DMS 273 (cell line): Measurements from ENCODE around the gene MAT1A.

Experiments used
- DNase-seq: peaks from one replicate; lab custom pipeline; 2025; ENCODE audit not compliant: unreplicated experiment; lab: John Stamatoyannopoulos, UW

The MAT1A gene

GRCh38 chr10:80283119-80283518 is 6.3 kb downstream of the MAT1A start:
- no peak for DNase-seq

GRCh38 chr10:80281784-80282765 is 7.4 kb downstream of the MAT1A start:
- no peak for DNase-seq

GRCh38 chr10:80281292-80281691 is 8.2 kb downstream of the MAT1A start:
- no peak for DNase-seq

- no peak for DNase-seq
Observed at GRCh38 chr10:80280071-80280800, 9.2 kb downstream of the MAT1A start.

GRCh38 chr10:80279146-80279545 is 10.3 kb downstream of the MAT1A start:
- no peak for DNase-seq

GRCh38 chr10:80278480-80278879 is 11.0 kb downstream of the MAT1A start:
- no peak for DNase-seq

- no peak for DNase-seq
Observed at GRCh38 chr10:80277567-80278250, 11.7 kb downstream of the MAT1A start.

- no peak for DNase-seq
Observed at GRCh38 chr10:80277016-80277415, 12.4 kb downstream of the MAT1A start.

GRCh38 chr10:80276335-80276734 is 13.1 kb downstream of the MAT1A start:
- no peak for DNase-seq

- DNase-seq = no peak
Observed at GRCh38 chr10:80275756-80276155, 13.7 kb downstream of the MAT1A start.

- no peak for DNase-seq
Observed at GRCh38 chr10:80275135-80275498, 14.3 kb downstream of the MAT1A start.

- DNase-seq = no peak
Observed at GRCh38 chr10:80274396-80275134, 14.9 kb downstream of the MAT1A start.

GRCh38 chr10:80273523-80274170 is 15.8 kb downstream of the MAT1A start:
- no peak for DNase-seq

- no peak for DNase-seq
Observed at GRCh38 chr10:80272793-80273522, 16.5 kb downstream of the MAT1A start.

- no peak for DNase-seq
Observed at GRCh38 chr10:80271416-80271815, 18.0 kb downstream of the MAT1A start.

- DNase-seq = no peak
Observed at GRCh38 chr10:80270887-80271286, 18.6 kb downstream of the MAT1A start.

- no peak for DNase-seq
Observed at GRCh38 chr10:80268938-80269588, 20.4 kb downstream of the MAT1A start.

GRCh38 chr10:80268266-80268665 is 21.2 kb downstream of the MAT1A start:
- no peak for DNase-seq

GRCh38 chr10:80266513-80266863 is 23.0 kb downstream of the MAT1A start:
- DNase-seq = no peak
